H1 (cell line): ENCODE measurements around the gene STXBP5L. TPM values are rescaled to one million over a fixed set of nuclear protein-coding genes. Genes with fewer than 3 reads are reported as not detected.

Source experiments
- CTCF ChIA-PET: fragments of 300-600 bp; sonication (Branson Sonifier 250); formaldehyde crosslinking; loops from one replicate; lab custom pipeline; 2021; ENCODE audit not compliant: partially characterized antibody; lab: Charles Lee
- POLR2A ChIA-PET: fragments of 300-600 bp; sonication (Branson Sonifier 250); formaldehyde crosslinking; loops from one replicate; lab custom pipeline; 2021; ENCODE audit warnings: inconsistent platforms; ENCODE audit not compliant: partially characterized antibody; lab: Charles Lee
- DNase-seq, 2 experiments: peaks; one replicate each; pipeline versions ENCODE4 v3.0.0 to v3.0.0-alpha.2; 2010 to 2022; ENCODE audit warnings: low spot score in 2 of 2, low read depth in 1 of 2, mixed read lengths in 1 of 2
- FAIRE-seq: peaks from 2 replicates; lab custom pipeline; 2011; peaks lifted over from hg19 to GRCh38; lab: Jason Lieb, UNC
- H2AFZ ChIP-seq: 2 replicates; pipeline ENCODE4 v1.8.1; 2012; ENCODE audit warnings: low read length, inconsistent platforms
- H2AK5ac ChIP-seq: 2 replicates; pipeline ENCODE4 v1.6.1; 2013; ENCODE audit warnings: low read depth, low read length
- H2BK120ac ChIP-seq: replicated peaks from 2 replicates; pipeline ENCODE3; 2013; ENCODE audit warnings: low read depth, low read length, inconsistent platforms
- H2BK12ac ChIP-seq: 2 replicates; pipeline ENCODE4 v1.6.1; 2013; ENCODE audit warnings: low read depth, low read length
- H2BK15ac ChIP-seq: 2 replicates; pipeline ENCODE4 v1.6.1; 2013; ENCODE audit warnings: low read length
- H2BK20ac ChIP-seq: 2 replicates; pipeline ENCODE4 v1.6.1; 2013; ENCODE audit warnings: low read length
- H2BK5ac ChIP-seq: 2 replicates; pipeline ENCODE4 v1.6.1; 2013; ENCODE audit warnings: low read depth, low read length
- H3K14ac ChIP-seq: 2 replicates; pipeline ENCODE4 v1.6.1; 2013; ENCODE audit warnings: inconsistent platforms; ENCODE audit not compliant: insufficient read length
- H3K18ac ChIP-seq: 2 replicates; pipeline ENCODE4 v1.6.1; 2013; ENCODE audit warnings: low read length; ENCODE audit errors: extremely low read depth
- H3K23ac ChIP-seq: 2 replicates; pipeline ENCODE4 v1.6.1; 2013; ENCODE audit warnings: inconsistent platforms; ENCODE audit not compliant: insufficient read length
- H3K23me2 ChIP-seq: 2 replicates; pipeline ENCODE4 v1.6.1; 2013; ENCODE audit warnings: low read depth, low read length
- H3K27ac ChIP-seq: 2 replicates; pipeline ENCODE4 v1.6.1; 2011; ENCODE audit warnings: low read depth, low read length, inconsistent platforms
- H3K27me3 ChIP-seq, 4 experiments: replicated peaks in 1 of 4; 1 replicate in 1 of 4; 2 replicates in 3 of 4; pipeline versions ENCODE4 v1.6.1 to v1.8.1; 2011 to 2013; ENCODE audit warnings: low read length in 3 of 4, mild to moderate bottlenecking in 3 of 4, inconsistent platforms in 2 of 4, mixed read lengths in 2 of 4, moderate library complexity in 1 of 4; ENCODE audit not compliant: control insufficient read depth in 3 of 4, insufficient read depth in 3 of 4; ENCODE audit errors: extremely low read depth in 1 of 4
- H3K36me3 ChIP-seq, 4 experiments: 2 replicates each; pipeline versions ENCODE4 v1.6.1 to v1.8.1; 2011 to 2013; ENCODE audit warnings: mild to moderate bottlenecking in 4 of 4, low read length in 3 of 4, moderate library complexity in 2 of 4, control low read depth in 1 of 4, inconsistent platforms in 1 of 4; ENCODE audit not compliant: insufficient read depth in 4 of 4, control insufficient read depth in 2 of 4
- H3K4ac ChIP-seq: replicated peaks from 2 replicates; pipeline ENCODE3; 2013; ENCODE audit warnings: low read length, low read depth, mixed read lengths, inconsistent platforms; ENCODE audit not compliant: insufficient read length
- H3K4me1 ChIP-seq, 4 experiments: replicated peaks in 1 of 4; 1 replicate in 1 of 4; 2 replicates in 3 of 4; pipeline versions ENCODE4 v1.6.1 to v1.8.1; 2011 to 2013; ENCODE audit warnings: low read length in 3 of 4, inconsistent platforms in 2 of 4, mixed read lengths in 1 of 4; ENCODE audit not compliant: insufficient read depth in 4 of 4, control insufficient read depth in 3 of 4
- H3K4me2 ChIP-seq, 2 experiments: 2 replicates each; pipeline versions ENCODE4 v1.6.1 to v1.8.1; 2011 to 2013; ENCODE audit warnings: low read depth in 2 of 2, low read length in 2 of 2, control low read depth in 1 of 2, inconsistent platforms in 1 of 2, mild to moderate bottlenecking in 1 of 2; ENCODE audit not compliant: insufficient read depth in 1 of 2
- H3K4me3 ChIP-seq, 4 experiments: fragments of 200-600, 300-600 bp in 1 of 4; sonication (generic), shearing (Covaris generic), sonication (Bioruptor Twin) in 1 of 4; 2 replicates each; pipeline versions ENCODE4 v1.5.1 to v1.8.1; 2011 to 2016; ENCODE audit warnings: low read length in 4 of 4, low read depth in 3 of 4, control low read depth in 2 of 4, inconsistent platforms in 2 of 4, mild to moderate bottlenecking in 2 of 4, mixed read lengths in 1 of 4, moderate library complexity in 1 of 4; ENCODE audit not compliant: insufficient read depth in 2 of 4; ENCODE audit errors: extremely low read depth in 1 of 4
- H3K56ac ChIP-seq: replicated peaks from 2 replicates; pipeline ENCODE3; 2013; ENCODE audit warnings: low read depth, mild to moderate bottlenecking, mixed read lengths, low read length, inconsistent platforms; ENCODE audit not compliant: insufficient read length
- H3K79me1 ChIP-seq: 2 replicates; pipeline ENCODE4 v1.6.1; 2013; ENCODE audit warnings: low read depth, low read length, control low read depth
- H3K79me2 ChIP-seq, 2 experiments: 2 replicates each; pipeline versions ENCODE4 v1.6.1 to v1.8.1; 2012 to 2013; ENCODE audit warnings: low read length in 2 of 2, mild to moderate bottlenecking in 2 of 2, inconsistent platforms in 1 of 2; ENCODE audit not compliant: insufficient read depth in 2 of 2, control insufficient read depth in 1 of 2
- H3K9ac ChIP-seq, 4 experiments: replicated peaks in 1 of 4; 1 replicate in 1 of 4; 2 replicates in 3 of 4; pipeline versions ENCODE4 v1.6.1 to v1.8.1; 2011 to 2013; ENCODE audit warnings: low read depth in 3 of 4, low read length in 3 of 4, control low read depth in 2 of 4, mild to moderate bottlenecking in 2 of 4, moderate library complexity in 2 of 4, inconsistent platforms in 1 of 4; ENCODE audit errors: extremely low read depth in 1 of 4
- H3K9me3 ChIP-seq, 2 experiments: 2 replicates each; pipeline versions ENCODE4 v1.6.1 to v1.8.1; 2012 to 2013; ENCODE audit warnings: mild to moderate bottlenecking in 2 of 2, moderate library complexity in 2 of 2, control low read depth in 1 of 2, inconsistent platforms in 1 of 2, low read depth in 1 of 2, low read length in 1 of 2, mixed read lengths in 1 of 2; ENCODE audit not compliant: insufficient read depth in 2 of 2
- H4K20me1 ChIP-seq, 2 experiments: replicated peaks in 1 of 2; 2 replicates each; pipeline versions ENCODE3 to v1.8.1; 2011 to 2013; ENCODE audit warnings: inconsistent platforms in 2 of 2, low read length in 2 of 2, mild to moderate bottlenecking in 1 of 2; ENCODE audit not compliant: insufficient read depth in 2 of 2, control insufficient read depth in 1 of 2
- H4K5ac ChIP-seq: 2 replicates; pipeline ENCODE4 v1.6.1; 2013; ENCODE audit warnings: low read length, low read depth, mixed read lengths, inconsistent platforms; ENCODE audit not compliant: insufficient read length
- H4K8ac ChIP-seq: 2 replicates; pipeline ENCODE4 v1.8.0; 2013; ENCODE audit warnings: mild to moderate bottlenecking, moderate library complexity, low read length, inconsistent platforms; ENCODE audit not compliant: insufficient read depth; ENCODE audit errors: extremely low read depth
- H4K91ac ChIP-seq: replicated peaks from 2 replicates; pipeline ENCODE3; 2013; ENCODE audit warnings: low read length, mixed read lengths, inconsistent platforms; ENCODE audit not compliant: insufficient read length
- BCL11A ChIP-seq, 2 experiments: IDR thresholded peaks; one replicate each; pipeline ENCODE4 v1.6.1; 2011; ENCODE audit warnings: low read depth in 2 of 2, low read length in 2 of 2, mild to moderate bottlenecking in 2 of 2
- BRCA1 ChIP-seq: IDR thresholded peaks from 2 replicates; pipeline ENCODE4 v1.6.1; 2012; ENCODE audit warnings: low read depth, low read length, improper control_type of control experiment
- CREB1 ChIP-seq: IDR thresholded peaks from 2 replicates; pipeline ENCODE4 v1.6.1; 2012; ENCODE audit warnings: inconsistent platforms
- EZH2 ChIP-seq: fragments of 200-600 bp; sonication (generic); IDR thresholded peaks from 2 replicates; pipeline ENCODE4 v1.7.1; 2012; ENCODE audit warnings: low read depth, mild to moderate bottlenecking, moderate library complexity, low read length, inconsistent platforms; ENCODE audit not compliant: severe bottlenecking
- JUND ChIP-seq: IDR thresholded peaks from 2 replicates; pipeline ENCODE4 v1.6.1; 2011; ENCODE audit warnings: mild to moderate bottlenecking, improper control_type of control experiment, low read length
- KDM1A ChIP-seq: fragments of 200-600, 300-600 bp; sonication (generic); IDR thresholded peaks from 2 replicates; pipeline ENCODE4 v1.7.1; 2016; ENCODE audit warnings: mild to moderate bottlenecking, low read length, borderline replicate concordance
- MAX ChIP-seq: IDR thresholded peaks from 2 replicates; pipeline ENCODE4 v1.6.1; 2012; ENCODE audit warnings: inconsistent platforms
- POLR2AphosphoS5 ChIP-seq: IDR thresholded peaks from 2 replicates; pipeline ENCODE4 v1.6.1; 2011; ENCODE audit warnings: low read depth, low read length
- RFX5 ChIP-seq: IDR thresholded peaks from 2 replicates; pipeline ENCODE4 v1.6.1; 2011; ENCODE audit warnings: low read depth, low read length, improper control_type of control experiment, borderline replicate concordance
- RNF2 ChIP-seq: fragments of 200-900, 300-1000 bp; sonication (generic); IDR thresholded peaks from 2 replicates; pipeline ENCODE4 v1.7.1; 2016; ENCODE audit warnings: borderline replicate concordance, low read depth, mild to moderate bottlenecking, antibody characterized with exemption, low read length; ENCODE audit not compliant: poor library complexity, severe bottlenecking; ENCODE audit errors: missing control alignments
- SAP30 ChIP-seq: fragments of 300-600 bp; sonication (generic); IDR thresholded peaks from 2 replicates; pipeline ENCODE4 v1.7.1; 2012; ENCODE audit warnings: low read length, moderate library complexity, mild to moderate bottlenecking, inconsistent platforms; ENCODE audit not compliant: insufficient read depth, insufficient replicate concordance
- SIN3A ChIP-seq, 2 experiments: IDR thresholded peaks in 1 of 2; conservative IDR thresholded peaks in 1 of 2; 2 replicates each; pipeline ENCODE4 v1.6.1; 2011 to 2012; ENCODE audit warnings: low read length in 2 of 2, improper control_type of control experiment in 1 of 2, low read depth in 1 of 2, mild to moderate bottlenecking in 1 of 2
- SP1 ChIP-seq: IDR thresholded peaks from 2 replicates; pipeline ENCODE4 v1.6.1; 2011; ENCODE audit warnings: low read depth, low read length
- SRF ChIP-seq: IDR thresholded peaks from 2 replicates; pipeline ENCODE4 v1.6.1; 2011; ENCODE audit warnings: mild to moderate bottlenecking, low read depth, low read length, moderate library complexity
- WGBS, 2 experiments: shearing (Covaris generic) in 1 of 2; methylation state at CpG; one replicate each; pipeline versions ENCODE4 v1.1.6 to v1.1.7; 2013 to 2015; ENCODE audit warnings: low lambda C conversion rate in 2 of 2, mixed read lengths in 2 of 2, inconsistent platforms in 1 of 2, low coverage in 1 of 2, missing lambda C conversion rate in 1 of 2; ENCODE audit not compliant: insufficient replicate concordance in 2 of 2, insufficient coverage in 1 of 2, insufficient read length in 1 of 2; ENCODE audit errors: extremely low coverage in 1 of 2, missing lambda C conversion rate in 1 of 2; 5-methylcytosine and 5-hydroxymethylcytosine counted together
- polyA plus RNA-seq, 7 experiments: library from polyadenylated mRNA; depleted of rRNA in 3 of 7; stranded (reverse) in 5 of 7; unstranded in 2 of 7; fragments of >200 nt in 5 of 7; fragments of 200-250 nt in 2 of 7; gene quantifications; 1 replicate in 5 of 7; 2 replicates in 1 of 7; 4 replicates in 1 of 7; pipeline versions ENCODE4 v1.2.1 to v1.2.3, GENCODE V29; 2011 to 2013; ENCODE audit warnings: missing spikeins in 2 of 7, mixed read lengths in 2 of 7
- total RNA-seq: library from RNA; stranded (reverse); fragmentation: NEBNext Ultra II Directional; extraction: Animal tissue kit (Norgen Biotek cat#: 25700); gene quantifications from 2 replicates; pipeline ENCODE4 v1.2.1, GENCODE V29; 2021

STXBP5L gene
- total and polyA plus RNA-seq, 2 of the 8 experiments (the other 6 are each of a cell fraction or from before 2014, with no cell fraction given): 2.0 to 6.0 TPM

- Histone ChIP-seq H3K9ac (no peak overlapping the region), H3K79me1 (no peaks in the 10 kb centered on the region), H2AFZ (no peak overlapping the region), H3K79me2 (no peaks in the 10 kb centered on the region), H3K23me2 (no peaks in the 10 kb centered on the region), H3K9me3 (no peaks in the 10 kb centered on the region), H4K5ac (no peak overlapping the region), H4K20me1 (no peaks in the 10 kb centered on the region), H3K14ac (no peak overlapping the region), H3K56ac (no peak overlapping the region), H2BK120ac (no peak overlapping the region), H3K27ac (no peak overlapping the region), H2AK5ac (no peak overlapping the region), H3K36me3 (no peaks in the 10 kb centered on the region), H3K4ac (no peak overlapping the region), H2BK20ac (no peak overlapping the region), H3K4me3 (no peak overlapping the region), H4K91ac (no peak overlapping the region), H3K4me2 (no peak overlapping the region), H3K27me3 (no peaks in the 10 kb centered on the region), H2BK5ac (no peak overlapping the region), H3K23ac (no peak overlapping the region), H4K8ac (no peak overlapping the region), H2BK12ac (no peak overlapping the region), H3K18ac (no peak overlapping the region), H2BK15ac (no peak overlapping the region), H3K4me1 (peaks cover 0 to 4% (median 2%) of the 10 kb centered on the region in 4 experiments; a peak in 2 of 7 replicates)
- DNase-seq: no peak
- FAIRE-seq: no peak
- ChIA-PET CTCF (interaction anchor here (0.5 kb wide), 1 partner anchor 108 kb away, joined by 3 read pairs; no protein-coding TSS in a partner anchor), POLR2A (interaction anchor here (1.1 kb wide), 1 partner anchor 43 kb away, joined by 3 read pairs; no protein-coding TSS in a partner anchor)
- WGBS, 2 experiments: 81% methylated on average over 1 of the region's 1 CpG; no CpG with 5 or more reads in 1 of the 2 experiments
- TF ChIP-seq SAP30 (no peak), RNF2 (no peak), SP1 (no peak), MAX (no peak), BCL11A (IDR thresholded peaks at IDR 0.05; ENCODE audit: low read depth in 2 of 2, low read length in 2 of 2) (no peak), SRF (no peak), POLR2AphosphoS5 (no peak), EZH2 (no peak), BRCA1 (no peak), SIN3A (conservative IDR thresholded peaks at IDR 0.05 in 1 of 2, IDR thresholded peaks at IDR 0.05 in 1 of 2; ENCODE audit: low read depth in 1 of 2, low read length in 2 of 2) (no peak), RFX5 (no peak), KDM1A (no peak), JUND (no peak), CREB1 (no peak)
Measured at GRCh38 chr3:121155028-121155427, 247.0 kb downstream of the STXBP5L start.
